Measurements from ENCODE around the gene NFX1.

NFX1 gene

GRCh38 chr9:33290247-33291030, at the start of gene NFX1:
TSS of gene NFX1 (plus strand) at chr9:33290516. CDS start at chr9:33290573, 57 bp downstream.
- FAIRE-seq (peak; percentile 67), DNase-seq (ENCODE audit: insufficient read length, low spot score) (peak; percentile 66)
- peak; percentile 81 for TF ChIP-seq POLR2A (IDR thresholded peaks at IDR 0.05; ENCODE audit: low read depth, low read length)

DNA sequence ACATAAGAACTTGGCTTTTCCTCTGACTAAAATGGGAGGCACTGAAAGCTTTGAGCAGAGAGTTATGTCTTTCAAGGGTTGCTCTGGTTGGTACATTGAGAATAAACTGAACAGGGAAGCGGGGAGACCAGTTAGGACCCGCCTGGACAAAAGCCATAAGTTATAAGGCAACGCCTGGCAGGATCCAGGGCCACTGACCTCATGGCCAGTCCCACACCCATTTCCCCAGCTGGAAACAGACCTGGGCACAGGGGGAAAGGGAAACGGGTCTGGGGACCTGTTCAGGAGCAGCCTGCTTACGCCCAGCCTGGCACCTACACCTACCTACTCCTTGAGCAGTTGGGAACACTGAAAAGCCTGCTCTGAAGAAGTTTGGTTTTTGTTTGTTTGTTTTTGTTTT, 49.0 kb upstream of the NFX1 start:
- TF ChIP-seq POLR2A (IDR thresholded peaks at IDR 0.05; ENCODE audit: low read depth, low read length) = no peak
- DNase-seq (ENCODE audit: insufficient read length, low spot score) (no peak), FAIRE-seq (no peak)

GRCh38 chr9:33242609-33243134, 47.6 kb upstream of the NFX1 start:
- DNase-seq (ENCODE audit: insufficient read length, low spot score) = no peak
- no peak for FAIRE-seq
- no peak for TF ChIP-seq POLR2A (IDR thresholded peaks at IDR 0.05; ENCODE audit: low read depth, low read length)

DNA sequence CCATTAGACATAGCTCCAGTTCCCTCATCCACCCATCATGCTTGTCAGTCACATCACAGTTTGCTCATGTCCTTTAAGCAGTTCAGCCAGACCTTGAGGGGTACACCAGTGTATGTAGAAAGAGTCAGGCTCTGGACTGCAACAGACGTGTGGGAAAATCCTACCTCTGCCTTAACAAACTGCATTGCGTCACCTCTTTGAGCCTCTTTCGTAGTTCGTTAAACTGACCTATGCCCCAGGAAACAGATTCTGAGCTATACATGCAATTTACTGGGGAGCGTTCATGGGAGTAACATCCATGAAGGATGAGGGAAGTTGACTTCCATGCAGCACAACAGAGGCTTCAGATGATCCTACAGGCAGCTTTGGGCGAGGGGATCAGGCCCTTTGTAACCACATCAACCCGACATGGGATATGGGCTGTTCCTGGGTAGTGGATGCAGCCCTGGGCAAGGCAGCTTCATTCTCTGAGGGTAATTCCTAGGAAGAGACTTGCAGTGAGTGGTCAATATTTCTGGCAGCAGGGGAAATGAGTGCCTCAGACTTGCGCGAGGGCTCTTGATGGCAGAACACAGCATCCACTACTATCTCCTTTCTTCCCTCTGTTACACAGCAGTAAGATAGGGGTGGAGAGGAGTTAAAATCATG, 46.1 kb upstream of the NFX1 start:
- FAIRE-seq (no peak), DNase-seq (ENCODE audit: insufficient read length, low spot score) (no peak)

DNA sequence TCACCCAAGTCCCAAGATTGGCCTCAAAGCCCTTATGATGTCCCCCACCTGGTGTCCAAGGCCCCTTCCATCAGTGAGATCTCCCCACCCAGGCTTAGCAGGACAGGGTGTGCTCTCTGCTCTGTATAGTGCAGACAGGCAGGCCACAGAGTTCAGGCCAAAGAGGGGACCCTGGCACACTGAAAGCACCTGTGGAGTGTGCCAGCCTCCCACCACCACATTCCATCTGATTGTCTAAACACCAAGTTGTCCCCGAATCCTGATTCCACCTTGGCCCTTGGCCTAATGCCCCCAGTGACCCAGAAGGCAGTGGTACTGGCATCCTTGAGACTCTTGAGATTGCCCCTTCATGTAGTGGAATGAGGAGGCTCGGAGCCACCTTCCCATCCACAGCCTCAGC, 45.0 kb upstream of the NFX1 start:
- no peak for TF ChIP-seq POLR2A (IDR thresholded peaks at IDR 0.05; ENCODE audit: low read depth, low read length)
- DNase-seq (ENCODE audit: insufficient read length, low spot score) = no peak
- FAIRE-seq = no peak

More for the DNA sequence above, 46.1 kb upstream of the NFX1 start:
- no peak for TF ChIP-seq POLR2A (IDR thresholded peaks at IDR 0.05; ENCODE audit: low read depth, low read length)

DNA sequence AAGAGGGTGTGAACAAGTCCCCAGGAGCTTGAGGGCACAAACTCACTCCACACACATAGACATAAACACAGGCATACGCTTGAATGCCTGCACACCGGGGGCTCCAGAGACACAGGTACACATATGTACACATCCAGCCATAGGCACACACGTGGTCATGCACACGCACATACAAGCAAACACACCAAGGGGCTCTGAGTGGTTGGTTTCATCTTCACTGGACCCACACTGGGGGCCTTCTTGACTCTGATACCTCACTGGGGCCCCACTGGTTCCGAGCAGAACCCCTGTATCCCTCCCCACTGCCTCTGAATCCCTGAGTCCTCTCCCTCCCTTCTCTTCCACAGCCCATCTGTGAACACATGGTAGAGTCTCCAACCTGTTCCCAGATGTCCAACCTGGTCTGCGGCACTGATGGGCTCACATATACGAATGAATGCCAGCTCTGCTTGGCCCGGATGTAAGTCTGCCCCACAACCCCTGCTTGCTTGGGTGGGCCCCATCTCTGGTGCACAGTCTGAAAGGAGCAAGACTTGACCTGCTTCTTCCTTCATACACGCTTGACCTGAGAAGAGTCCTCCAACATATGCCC, 44.0 kb upstream of the NFX1 start:
- FAIRE-seq = no peak
- DNase-seq (ENCODE audit: insufficient read length, low spot score) = no peak
- TF ChIP-seq POLR2A (IDR thresholded peaks at IDR 0.05; ENCODE audit: low read depth, low read length) = no peak

DNA sequence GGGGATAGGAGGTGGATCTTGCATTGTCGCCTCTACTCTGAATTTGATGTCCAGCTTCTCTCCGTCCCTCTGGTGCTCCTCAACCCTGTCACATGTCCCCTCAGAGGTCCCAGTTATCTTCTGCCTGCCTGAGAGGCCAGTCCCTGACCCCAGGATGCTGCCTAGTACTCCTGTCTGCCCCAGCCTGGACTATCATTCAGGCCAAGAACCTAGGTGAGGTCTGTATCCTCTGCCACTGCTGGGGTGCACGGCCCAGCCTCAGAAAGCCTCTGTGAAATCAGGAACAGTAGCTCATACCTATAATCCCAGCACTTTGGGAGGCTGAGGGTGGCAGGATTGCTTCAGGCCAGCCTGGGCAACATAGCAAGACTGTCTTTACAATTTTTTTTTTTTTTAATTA, 41.7 kb upstream of the NFX1 start:
- FAIRE-seq (no peak), DNase-seq (ENCODE audit: insufficient read length, low spot score) (no peak)
- TF ChIP-seq POLR2A (IDR thresholded peaks at IDR 0.05; ENCODE audit: low read depth, low read length) = no peak

- FAIRE-seq = no peak
- TF ChIP-seq POLR2A (IDR thresholded peaks at IDR 0.05; ENCODE audit: low read depth, low read length) = no peak
- no peak for DNase-seq (ENCODE audit: insufficient read length, low spot score)
These were observed 41.1 kb upstream of the NFX1 start for GRCh38 chr9:33249087-33249658.

- no peak for TF ChIP-seq POLR2A (IDR thresholded peaks at IDR 0.05; ENCODE audit: low read depth, low read length)
- no peak for DNase-seq (ENCODE audit: insufficient read length, low spot score)
- no peak for FAIRE-seq
These were observed 40.3 kb upstream of the NFX1 start for GRCh38 chr9:33249983-33250382.

- no peak for FAIRE-seq
- TF ChIP-seq POLR2A (IDR thresholded peaks at IDR 0.05; ENCODE audit: low read depth, low read length) = no peak
- DNase-seq (ENCODE audit: insufficient read length, low spot score) = no peak
These were observed 39.8 kb upstream of the NFX1 start for GRCh38 chr9:33250458-33250995.

- no peak for TF ChIP-seq POLR2A (IDR thresholded peaks at IDR 0.05; ENCODE audit: low read depth, low read length)
- FAIRE-seq = no peak
- no peak for DNase-seq (ENCODE audit: insufficient read length, low spot score)
These were observed 36.1 kb upstream of the NFX1 start for GRCh38 chr9:33254211-33254610.

DNA sequence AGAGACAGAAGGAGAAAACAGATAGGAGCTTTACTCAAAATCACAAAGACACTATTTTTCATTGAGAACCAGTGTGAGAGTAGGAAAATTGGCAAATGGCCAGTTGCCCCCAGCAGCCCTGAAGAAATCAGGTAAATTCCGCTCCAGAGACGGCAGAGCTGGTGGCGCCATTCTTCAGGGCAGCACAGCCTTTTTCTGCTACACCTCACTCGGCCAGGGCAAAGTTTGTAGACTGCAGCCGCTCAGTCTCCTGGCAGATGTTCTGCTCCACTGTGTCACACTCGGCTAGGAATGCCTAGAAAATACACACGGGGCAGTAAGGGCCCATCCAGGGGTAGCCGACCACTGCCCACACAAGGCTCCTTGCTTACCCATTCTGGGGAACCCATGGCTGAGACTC, 35.3 kb upstream of the NFX1 start:
- no peak for DNase-seq (ENCODE audit: insufficient read length, low spot score)
- FAIRE-seq = no peak
- no peak for TF ChIP-seq POLR2A (IDR thresholded peaks at IDR 0.05; ENCODE audit: low read depth, low read length)

- no peak for FAIRE-seq
- no peak for TF ChIP-seq POLR2A (IDR thresholded peaks at IDR 0.05; ENCODE audit: low read depth, low read length)
- DNase-seq (ENCODE audit: insufficient read length, low spot score) = no peak
These were observed 34.8 kb upstream of the NFX1 start for GRCh38 chr9:33255471-33255870.

- no peak for TF ChIP-seq POLR2A (IDR thresholded peaks at IDR 0.05; ENCODE audit: low read depth, low read length)
- FAIRE-seq (no peak), DNase-seq (ENCODE audit: insufficient read length, low spot score) (no peak)
These were observed 34.1 kb upstream of the NFX1 start for GRCh38 chr9:33256236-33256635.

Data from H54 (cell line).